Liver (tissue), 9 donors: ENCODE data around the gene IKZF1. TPM values are rescaled to one million over a fixed set of nuclear protein-coding genes. Genes with fewer than 3 reads are reported as not detected.

Experiments used
- DNase-seq: peaks from one replicate; pipeline ENCODE4 v3.0.0-alpha.2; 2017; ENCODE audit warnings: low spot score
- H3K27ac ChIP-seq, 2 donors: one replicate each; pipeline ENCODE4 v1.7.0; 2013; ENCODE audit warnings: inconsistent platforms in 2 of 2, low read length in 2 of 2, control low read depth in 1 of 2, low read depth in 1 of 2, mild to moderate bottlenecking in 1 of 2
- H3K27me3 ChIP-seq, 4 donors: one replicate each; pipeline versions ENCODE4 v1.6.1 to v1.7.0; 2013; ENCODE audit warnings: low read length in 3 of 4, inconsistent platforms in 1 of 4, mild to moderate bottlenecking in 1 of 4, moderate library complexity in 1 of 4; ENCODE audit not compliant: control insufficient read depth in 4 of 4, insufficient read depth in 4 of 4
- H3K36me3 ChIP-seq, 4 donors: one replicate each; pipeline versions ENCODE4 v1.6.1 to v1.7.0; 2013; ENCODE audit warnings: low read length in 3 of 4, mild to moderate bottlenecking in 3 of 4, low read depth in 1 of 4, moderate library complexity in 1 of 4; ENCODE audit not compliant: control insufficient read depth in 4 of 4, insufficient read depth in 3 of 4
- H3K4me1 ChIP-seq, 4 donors: one replicate each; pipeline versions ENCODE4 v1.6.1 to v1.7.0; 2013; ENCODE audit warnings: low read length in 3 of 4, mild to moderate bottlenecking in 3 of 4, moderate library complexity in 1 of 4; ENCODE audit not compliant: control insufficient read depth in 4 of 4, insufficient read depth in 4 of 4
- H3K4me3 ChIP-seq, 3 donors: one replicate each; pipeline versions ENCODE4 v1.6.1 to v1.7.0; 2013; ENCODE audit warnings: low read length in 3 of 3, control low read depth in 1 of 3, low read depth in 1 of 3, mild to moderate bottlenecking in 1 of 3
- H3K9ac ChIP-seq, 2 donors: one replicate each; pipeline ENCODE4 v1.7.0; 2013; ENCODE audit warnings: low read length in 2 of 2, mild to moderate bottlenecking in 2 of 2, moderate library complexity in 2 of 2, control low read depth in 1 of 2, low read depth in 1 of 2
- H3K9me3 ChIP-seq, 4 donors: one replicate each; pipeline versions ENCODE4 v1.6.1 to v1.7.0; 2013; ENCODE audit warnings: low read length in 3 of 4; ENCODE audit not compliant: control insufficient read depth in 4 of 4
- FOXA1 ChIP-seq: IDR thresholded peaks from 2 replicates; pipeline ENCODE4 v1.6.1; 2016; ENCODE audit warnings: antibody characterized with exemption
- FOXA2 ChIP-seq: IDR thresholded peaks from 2 replicates; pipeline ENCODE4 v1.6.1; 2016; ENCODE audit warnings: antibody characterized with exemption
- GABPA ChIP-seq, 2 donors: IDR thresholded peaks in 1 of 2; conservative IDR thresholded peaks in 1 of 2; 2 replicates each; pipeline ENCODE4 v1.6.1; 2016; ENCODE audit warnings: antibody characterized with exemption in 2 of 2, mild to moderate bottlenecking in 1 of 2, moderate library complexity in 1 of 2
- HNF4A ChIP-seq, 2 donors: conservative IDR thresholded peaks; 2 replicates each; pipeline ENCODE4 v1.6.1; 2016; ENCODE audit warnings: antibody characterized with exemption in 2 of 2, mild to moderate bottlenecking in 2 of 2
- HNF4G ChIP-seq: IDR thresholded peaks from 2 replicates; pipeline ENCODE4 v1.6.1; 2016; ENCODE audit warnings: antibody characterized with exemption
- JUND ChIP-seq, 2 donors: IDR thresholded peaks; 2 replicates each; pipeline ENCODE4 v1.6.1; 2016; ENCODE audit warnings: antibody characterized with exemption in 2 of 2
- RAD21 ChIP-seq, 2 donors: IDR thresholded peaks; 2 replicates each; pipeline ENCODE4 v1.6.1; 2016; ENCODE audit warnings: antibody characterized with exemption in 2 of 2, mild to moderate bottlenecking in 2 of 2
- RXRA ChIP-seq, 2 donors: IDR thresholded peaks; 2 replicates each; pipeline ENCODE4 v1.6.1; 2017 to 2018; ENCODE audit warnings: antibody characterized with exemption in 2 of 2, mild to moderate bottlenecking in 1 of 2
- SP1 ChIP-seq: IDR thresholded peaks from 2 replicates; pipeline ENCODE4 v1.6.1; 2018; ENCODE audit warnings: antibody characterized with exemption, mild to moderate bottlenecking
- TAF1 ChIP-seq: conservative IDR thresholded peaks from 2 replicates; pipeline ENCODE4 v1.6.1; 2016; ENCODE audit warnings: antibody characterized with exemption, mild to moderate bottlenecking
- YY1 ChIP-seq: IDR thresholded peaks from 2 replicates; pipeline ENCODE4 v1.6.1; 2016; ENCODE audit warnings: antibody characterized with exemption, mild to moderate bottlenecking
- WGBS: extraction: QIAGEN DNeasy Blood & Tissue Kit; methylation state at CpG from one replicate; pipeline ENCODE4 v1.1.7; 2013; 5-methylcytosine and 5-hydroxymethylcytosine counted together
- polyA plus RNA-seq, 2 donors: library from polyadenylated mRNA; stranded (reverse) in 1 of 2; unstranded in 1 of 2; fragments of 200-250 nt in 1 of 2; fragments of >200 nt in 1 of 2; fragmentation: Nextera tagmentation in 1 of 2; extraction: Ambion mirVana in 1 of 2; gene quantifications; one replicate each; pipeline versions ENCODE4 v1.2.1 to v1.2.3, GENCODE V29; 2013 to 2015
- total RNA-seq, 2 donors: library from RNA; depleted of rRNA; stranded (reverse); fragments of >200 nt; gene quantifications; one replicate each; pipeline ENCODE4 v1.2.3, GENCODE V29; 2014
- TF ChIP-seq, protein P1 (sequence below): IDR thresholded peaks from 2 replicates; pipeline ENCODE4 v1.6.1; 2016; ENCODE audit warnings: antibody characterized with exemption
- TF ChIP-seq, protein P2 (sequence below): IDR thresholded peaks from 2 replicates; pipeline ENCODE4 v1.6.1; 2016; ENCODE audit warnings: antibody characterized with exemption
- donor health status: healthy.
- donor health status: healthy.
- donor health status: healthy.
- donor health status: healthy.
- donor health status: healthy.

Gene IKZF1
- total and polyA plus RNA-seq, 4 donors: 1.6 to 43.5 (median 6.2) TPM

- Histone ChIP-seq H3K9me3 (no peaks in the 10 kb centered on the region), H3K9ac (no peak overlapping the region), H3K4me3 (no peak overlapping the region), H3K27ac (no peak overlapping the region), H3K36me3 (peaks cover 0 to 2% (median 0%) of the 10 kb centered on the region in 4 donors), H3K27me3 (no peaks in the 10 kb centered on the region), H3K4me1 (no peaks in the 10 kb centered on the region)
- WGBS: 49% methylated on average over 9 of the region's 9 CpGs
- TF ChIP-seq FOXA1 (no peak), RAD21 (IDR thresholded peaks at IDR 0.05) (no peak), GABPA (IDR thresholded peaks at IDR 0.05 in 1 of 2, conservative IDR thresholded peaks at IDR 0.05 in 1 of 2) (no peak)
- DNase-seq: peak; percentile 68
These were observed 51.3 kb downstream of the IKZF1 start for GRCh38 chr7:50355817-50356178.

DNA sequence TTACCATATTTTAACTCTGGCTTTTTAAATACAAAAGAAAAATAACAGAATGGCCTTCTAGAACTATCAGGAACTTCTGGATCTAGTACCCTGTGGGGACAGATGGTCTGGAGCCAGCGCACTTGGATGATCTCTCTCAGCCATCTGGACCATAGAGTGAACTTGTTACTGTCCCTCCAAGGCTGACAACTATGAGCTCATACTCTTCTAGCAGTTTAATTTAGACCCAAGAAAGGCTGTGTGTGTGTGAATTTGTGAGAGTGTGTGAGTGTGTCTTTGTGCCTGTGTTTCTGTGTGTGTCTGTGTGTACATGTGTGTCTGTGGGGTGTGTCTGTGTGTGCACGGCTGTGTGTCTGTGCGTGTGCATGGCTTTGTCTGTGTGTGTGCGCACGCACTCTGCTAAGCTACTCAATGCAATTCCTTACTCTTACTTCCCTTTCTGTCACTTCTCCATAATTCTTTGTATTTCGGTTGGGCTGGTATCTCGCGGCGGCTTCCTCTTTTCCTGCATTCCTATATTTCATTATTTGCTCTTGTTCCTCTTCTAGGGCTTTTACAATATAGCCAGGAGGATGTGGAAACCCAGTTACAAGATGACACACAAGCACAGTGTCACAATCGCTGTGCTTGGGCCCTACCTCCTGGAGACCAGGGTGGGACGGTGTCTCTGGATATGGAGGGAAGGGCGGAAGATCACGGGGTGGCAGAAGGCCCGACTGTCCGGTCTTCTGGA is 51.9 kb downstream of the IKZF1 start:
- TF ChIP-seq SP1 (no peak), JUND (IDR thresholded peaks at IDR 0.05) (no peak), HNF4A (conservative IDR thresholded peaks at IDR 0.05) (no peak), TAF1 (no peak)
- Histone ChIP-seq H3K27ac (no peak overlapping the region), H3K9ac (no peak overlapping the region), H3K4me3 (no peak overlapping the region), H3K9me3 (no peaks in the 10 kb centered on the region), H3K4me1 (no peaks in the 10 kb centered on the region), H3K27me3 (no peaks in the 10 kb centered on the region), H3K36me3 (peaks cover 0 to 2% (median 0%) of the 10 kb centered on the region in 4 donors)
- 76% methylated on average over 15 of the region's 15 CpGs for WGBS
- no peak for DNase-seq

- WGBS: 80% methylated on average over 7 of the region's 7 CpGs
- no peak for DNase-seq
- no peak overlapping the region for H3K4me3 ChIP-seq
- TF ChIP-seq, protein P1, sequence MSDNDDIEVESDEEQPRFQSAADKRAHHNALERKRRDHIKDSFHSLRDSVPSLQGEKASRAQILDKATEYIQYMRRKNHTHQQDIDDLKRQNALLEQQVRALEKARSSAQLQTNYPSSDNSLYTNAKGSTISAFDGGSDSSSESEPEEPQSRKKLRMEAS: no peak
- TF ChIP-seq RXRA (IDR thresholded peaks at IDR 0.05) (no peak), FOXA2 (no peak), RAD21 (IDR thresholded peaks at IDR 0.05) (no peak), HNF4G (no peak)
- TF ChIP-seq, protein P2, sequence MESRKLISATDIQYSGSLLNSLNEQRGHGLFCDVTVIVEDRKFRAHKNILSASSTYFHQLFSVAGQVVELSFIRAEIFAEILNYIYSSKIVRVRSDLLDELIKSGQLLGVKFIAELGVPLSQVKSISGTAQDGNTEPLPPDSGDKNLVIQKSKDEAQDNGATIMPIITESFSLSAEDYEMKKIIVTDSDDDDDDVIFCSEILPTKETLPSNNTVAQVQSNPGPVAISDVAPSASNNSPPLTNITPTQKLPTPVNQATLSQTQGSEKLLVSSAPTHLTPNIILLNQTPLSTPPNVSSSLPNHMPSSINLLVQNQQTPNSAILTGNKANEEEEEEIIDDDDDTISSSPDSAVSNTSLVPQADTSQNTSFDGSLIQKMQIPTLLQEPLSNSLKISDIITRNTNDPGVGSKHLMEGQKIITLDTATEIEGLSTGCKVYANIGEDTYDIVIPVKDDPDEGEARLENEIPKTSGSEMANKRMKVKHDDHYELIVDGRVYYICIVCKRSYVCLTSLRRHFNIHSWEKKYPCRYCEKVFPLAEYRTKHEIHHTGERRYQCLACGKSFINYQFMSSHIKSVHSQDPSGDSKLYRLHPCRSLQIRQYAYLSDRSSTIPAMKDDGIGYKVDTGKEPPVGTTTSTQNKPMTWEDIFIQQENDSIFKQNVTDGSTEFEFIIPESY: no peak
- H3K36me3 ChIP-seq: peaks cover 0 to 2% (median 0%) of the 10 kb centered on the region in 4 donors
- H3K9ac ChIP-seq: no peak overlapping the region
- no peaks in the 10 kb centered on the region for H3K9me3 ChIP-seq
- H3K27me3 ChIP-seq: no peaks in the 10 kb centered on the region
- H3K27ac ChIP-seq: no peak overlapping the region
- H3K4me1 ChIP-seq: no peaks in the 10 kb centered on the region
These were observed 52.4 kb downstream of the IKZF1 start for GRCh38 chr7:50356945-50357268.

- no peak overlapping the region for H3K27ac ChIP-seq
- WGBS: 73% methylated on average over 8 of the region's 8 CpGs
- H3K36me3 ChIP-seq: peaks cover 0 to 2% (median 0%) of the 10 kb centered on the region in 4 donors
- no peak for DNase-seq
- no peaks in the 10 kb centered on the region for H3K4me1 ChIP-seq
- H3K4me3 ChIP-seq: no peak overlapping the region
- H3K9me3 ChIP-seq: no peaks in the 10 kb centered on the region
- no peak overlapping the region for H3K9ac ChIP-seq
- TF ChIP-seq YY1 (no peak), SP1 (no peak), FOXA1 (no peak), TAF1 (no peak)
- TF ChIP-seq, protein P1: no peak
- H3K27me3 ChIP-seq: no peaks in the 10 kb centered on the region
These were observed 52.9 kb downstream of the IKZF1 start for GRCh38 chr7:50357426-50357825.
